Stimulated activated CD4-positive, alpha-beta T cell treated with anti-CD3 and anti-CD28 coated beads, Interleukin-12 subunit alpha, Interleukin-12 subunit beta, amount 100 ng/mL, for 4 hours (primary cell): ENCODE results near the gene C19orf25.

ENCODE experiments used
- DNase-seq: peaks from one replicate; pipeline ENCODE4 v3.0.0-alpha.2; 2020

Gene C19orf25

DNA sequence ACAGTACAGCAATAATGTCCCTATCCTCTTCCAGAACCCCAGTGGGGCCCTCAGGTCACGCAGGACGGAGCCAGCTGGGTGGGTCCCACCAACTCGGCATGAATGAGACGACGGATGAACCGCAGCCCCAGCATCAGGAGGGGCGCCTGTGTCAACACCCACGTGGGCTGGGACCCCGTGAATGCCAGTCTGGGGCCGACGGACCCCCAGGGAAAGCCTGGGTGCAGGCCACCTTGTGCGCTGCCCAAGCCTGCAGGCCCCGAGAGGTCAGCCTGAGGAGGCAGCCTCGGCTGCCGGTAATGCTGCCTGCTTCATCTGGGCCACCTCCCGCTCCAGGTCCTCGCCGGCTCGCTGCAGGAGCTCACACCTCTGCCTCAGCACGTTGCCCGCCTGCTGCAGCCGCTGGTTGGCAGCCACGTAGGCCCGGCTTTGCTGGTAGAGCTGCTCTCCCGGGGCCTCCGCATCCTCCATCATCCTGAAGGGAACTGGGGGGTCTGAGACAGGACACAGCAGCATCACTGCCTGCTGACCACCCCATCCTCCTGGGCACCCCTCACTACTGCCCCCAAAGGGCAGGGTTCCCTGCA lies 4.2 kb downstream of the C19orf25 start:
- DNase-seq, result no peak

DNA sequence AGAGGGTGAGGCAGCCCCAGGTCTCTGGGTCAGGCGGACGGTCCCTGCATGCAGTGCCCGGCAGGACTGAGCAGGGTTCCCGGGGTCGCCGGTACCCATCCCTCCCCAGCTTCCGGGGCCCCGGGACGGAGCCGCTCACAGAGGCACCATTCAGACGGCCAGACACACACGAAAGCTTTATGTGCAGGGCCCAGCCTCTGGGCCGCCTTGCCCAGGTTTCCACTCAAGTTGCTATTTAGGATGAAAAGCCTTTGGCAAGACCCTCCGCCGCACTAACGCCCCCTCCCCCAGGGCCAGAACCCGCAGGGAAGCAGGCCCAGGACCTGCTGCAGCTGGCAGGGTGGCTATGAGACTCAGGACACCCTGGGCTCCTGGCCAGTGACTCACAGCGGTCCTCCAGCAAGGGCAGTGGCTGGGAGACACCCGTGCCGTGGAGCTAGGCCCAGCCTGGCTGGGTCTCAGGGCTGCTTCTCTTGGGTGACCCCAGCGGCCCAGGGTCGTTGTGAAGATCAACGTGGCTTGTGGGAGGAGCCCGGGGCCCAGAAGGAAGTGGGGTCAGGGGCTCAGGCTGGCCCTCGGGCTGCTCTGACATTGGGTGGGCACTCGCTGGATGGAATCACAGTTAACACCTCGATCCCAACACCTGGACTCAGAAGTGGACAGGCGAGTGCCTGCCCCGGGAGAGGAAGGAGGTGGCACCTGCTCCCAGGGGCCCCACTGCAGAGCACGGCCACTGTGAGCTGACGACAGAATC lies 4.8 kb downstream of the C19orf25 start:
- DNase-seq, result no peak

DNA sequence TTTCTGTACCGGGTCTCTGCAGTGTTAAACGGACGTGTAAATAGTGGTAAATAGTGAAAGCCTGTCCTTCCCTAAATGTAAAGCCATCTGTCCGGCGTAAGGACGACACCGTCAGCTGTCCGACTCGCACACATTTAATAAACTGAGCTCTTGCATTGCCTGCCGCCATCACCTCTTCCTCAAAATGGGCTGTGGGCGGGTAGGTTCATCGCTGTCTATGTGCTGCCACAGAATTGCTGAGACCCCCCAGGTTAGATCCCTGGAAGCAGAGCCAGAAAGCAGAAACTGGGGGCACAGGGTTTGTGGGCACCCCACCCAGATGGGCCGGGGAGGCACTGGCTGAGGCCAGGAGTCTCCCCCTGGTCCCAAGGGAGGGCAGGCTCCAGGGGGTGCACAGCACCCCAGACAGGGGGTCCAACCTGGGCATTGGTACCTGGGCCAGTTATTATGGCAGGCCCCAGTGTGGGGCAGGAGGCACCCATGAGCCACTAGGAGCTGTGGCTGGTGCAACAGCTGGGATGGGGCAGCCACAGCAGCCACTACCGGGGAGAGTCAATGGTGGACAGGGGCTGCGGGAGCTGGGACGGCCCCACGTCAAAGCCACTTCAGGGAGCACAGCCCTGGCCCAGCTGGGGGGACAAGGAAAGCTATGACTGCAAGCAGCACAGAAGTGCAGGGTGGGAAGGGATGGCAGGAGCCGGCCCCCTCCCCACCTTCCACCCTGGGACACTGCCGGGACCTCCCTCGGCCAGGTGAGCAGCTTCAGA lies 5.7 kb downstream of the C19orf25 start:
- no peak for DNase-seq

DNA sequence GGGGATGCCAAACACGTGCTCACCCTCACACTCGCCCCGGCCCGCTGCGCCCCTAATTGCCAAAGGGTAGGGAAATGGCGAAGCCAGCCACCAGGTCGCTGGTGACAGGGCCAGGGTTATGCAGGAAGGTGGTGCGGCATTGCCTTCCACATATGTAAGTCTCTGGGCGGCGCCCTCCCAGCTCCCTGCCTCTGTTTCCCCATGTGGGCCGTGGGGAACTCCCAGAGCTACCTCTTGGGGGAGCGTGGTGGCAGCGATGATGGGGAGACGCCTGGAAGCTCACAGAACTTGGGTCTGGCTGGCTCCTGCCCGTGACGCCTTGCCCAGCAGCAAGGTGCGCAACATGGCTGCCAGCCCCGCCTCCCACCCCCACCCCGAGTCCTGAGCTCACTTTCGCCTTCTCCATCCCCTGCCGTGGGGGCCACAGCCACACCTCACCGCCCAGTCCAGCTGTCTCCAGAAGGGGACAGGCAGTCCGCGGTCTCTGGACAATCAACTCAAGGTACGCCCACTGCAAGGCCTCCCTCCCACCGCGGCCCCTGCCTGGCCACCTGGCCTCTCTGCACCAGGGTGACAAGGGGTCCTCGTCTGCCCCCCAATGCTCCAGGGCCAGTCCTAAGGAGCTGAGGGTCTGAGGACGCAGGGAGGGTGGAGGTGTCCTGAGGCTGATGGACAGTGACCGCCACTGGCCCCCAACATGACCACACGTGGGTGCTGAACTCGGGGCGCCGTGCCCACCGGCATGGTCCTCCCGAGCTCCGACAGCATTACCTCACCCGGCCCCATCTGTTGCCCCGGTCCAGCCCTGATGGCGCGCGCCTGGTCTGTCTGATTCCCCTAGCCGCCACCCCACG lies 6.6 kb downstream of the C19orf25 start:
- DNase-seq, result no peak

DNA sequence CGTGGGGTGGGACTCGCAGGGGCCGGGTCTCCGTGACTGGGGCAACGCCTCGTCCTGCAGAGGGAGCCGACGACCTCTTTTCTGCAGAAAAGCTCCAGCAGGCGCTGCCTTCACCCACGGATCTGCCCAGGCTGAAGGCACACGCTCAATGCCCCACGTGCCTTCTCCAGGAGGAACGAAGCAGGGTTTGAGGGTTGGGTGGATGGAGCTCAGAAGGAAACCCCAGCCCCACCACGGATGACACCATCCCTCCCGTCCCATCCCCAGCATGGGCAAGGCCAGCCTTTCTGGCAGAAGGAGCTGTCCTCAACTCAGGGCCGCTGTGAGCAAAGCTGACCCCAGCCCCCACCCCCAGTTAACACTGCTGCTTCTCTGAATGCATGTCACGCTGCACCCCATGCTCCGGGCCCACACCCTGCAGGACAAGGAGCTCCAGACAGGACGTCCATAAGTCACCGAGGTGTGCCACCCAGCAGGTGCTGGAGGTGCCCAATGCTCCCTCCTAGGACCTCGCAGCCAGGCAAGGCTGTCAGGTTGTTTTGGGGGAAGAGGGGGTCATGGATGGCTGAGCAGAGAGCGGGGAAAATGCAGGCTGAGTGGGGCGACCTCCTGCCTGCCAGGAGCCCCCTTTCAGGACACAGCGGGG lies 7.4 kb downstream of the C19orf25 start:
- no peak for DNase-seq

DNA sequence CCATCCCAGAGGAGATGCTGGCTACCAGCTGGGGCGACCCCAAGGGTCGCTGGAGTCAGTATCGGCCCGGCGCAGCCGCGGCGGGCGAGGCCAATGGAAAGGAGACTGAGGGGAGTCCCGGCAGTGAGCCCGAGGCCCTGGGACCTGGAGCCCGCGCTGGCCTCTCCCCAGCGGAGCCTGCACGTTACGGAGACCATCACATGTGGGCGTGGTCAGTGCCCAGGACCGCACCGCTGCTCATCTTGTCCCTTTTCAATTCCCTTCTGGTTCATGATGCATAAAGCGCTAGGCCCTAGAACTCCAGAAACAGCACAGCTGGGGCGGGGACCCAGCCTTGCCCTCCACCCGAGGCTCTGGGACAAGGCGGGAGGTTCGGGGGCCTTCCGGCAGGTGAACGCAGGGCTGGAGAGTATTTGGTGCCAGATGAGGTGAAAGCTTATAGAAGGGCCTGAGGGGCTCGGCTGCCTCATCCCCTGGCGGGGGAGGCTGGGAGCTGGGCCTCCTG lies 8.0 kb downstream of the C19orf25 start:
- DNase-seq, result no peak

DNA sequence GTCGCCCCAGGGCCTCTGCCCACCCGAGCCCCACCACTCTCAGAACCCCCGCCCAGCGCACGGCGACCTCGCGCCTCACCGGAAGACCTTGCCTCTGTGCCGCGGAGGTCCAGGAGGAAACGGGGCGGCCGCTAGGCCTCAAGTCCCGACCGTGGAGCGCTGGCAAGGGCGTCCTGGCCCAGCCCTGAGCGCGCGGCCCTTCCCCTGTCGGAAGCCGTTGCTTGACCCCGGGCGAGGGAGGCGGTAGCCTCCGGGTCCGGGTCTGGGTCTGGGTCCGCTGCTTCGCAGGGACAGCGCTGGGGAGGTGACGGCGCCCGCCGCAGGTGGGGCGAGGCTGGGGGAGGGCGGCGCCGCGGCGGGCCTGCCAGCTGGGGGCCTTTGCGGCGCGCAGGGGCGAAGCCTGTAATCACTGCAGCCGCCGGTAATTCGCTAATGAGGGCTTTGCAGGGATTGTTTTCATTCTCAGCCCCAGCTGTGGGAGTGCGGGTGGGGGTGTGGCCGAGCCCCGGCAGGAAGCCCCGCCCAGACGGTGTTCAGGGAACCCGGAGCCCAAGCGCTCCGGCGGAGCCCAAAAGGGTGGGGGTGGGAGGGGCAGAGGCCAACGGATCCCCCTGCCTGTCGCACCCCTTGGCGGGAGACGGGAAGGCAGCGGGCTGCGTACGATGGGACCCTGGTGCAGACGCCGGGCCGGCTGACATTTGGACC lies 8.6 kb downstream of the C19orf25 start:
- DNase-seq, result peak; percentile 72

DNA sequence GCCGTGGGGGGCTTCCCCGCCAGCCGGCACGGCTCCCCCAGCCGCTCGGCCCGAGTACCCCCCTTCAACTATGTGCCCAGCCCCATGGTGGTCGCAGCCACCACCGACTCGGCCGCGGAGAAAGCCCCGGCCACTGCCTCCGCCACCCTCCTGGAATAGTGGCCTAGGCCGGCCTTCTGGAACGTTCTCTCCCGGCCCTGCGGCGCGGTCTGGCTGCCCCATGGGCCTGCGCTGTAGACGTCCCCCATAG lies 9.0 kb downstream of the C19orf25 start:
- no peak for DNase-seq

DNA sequence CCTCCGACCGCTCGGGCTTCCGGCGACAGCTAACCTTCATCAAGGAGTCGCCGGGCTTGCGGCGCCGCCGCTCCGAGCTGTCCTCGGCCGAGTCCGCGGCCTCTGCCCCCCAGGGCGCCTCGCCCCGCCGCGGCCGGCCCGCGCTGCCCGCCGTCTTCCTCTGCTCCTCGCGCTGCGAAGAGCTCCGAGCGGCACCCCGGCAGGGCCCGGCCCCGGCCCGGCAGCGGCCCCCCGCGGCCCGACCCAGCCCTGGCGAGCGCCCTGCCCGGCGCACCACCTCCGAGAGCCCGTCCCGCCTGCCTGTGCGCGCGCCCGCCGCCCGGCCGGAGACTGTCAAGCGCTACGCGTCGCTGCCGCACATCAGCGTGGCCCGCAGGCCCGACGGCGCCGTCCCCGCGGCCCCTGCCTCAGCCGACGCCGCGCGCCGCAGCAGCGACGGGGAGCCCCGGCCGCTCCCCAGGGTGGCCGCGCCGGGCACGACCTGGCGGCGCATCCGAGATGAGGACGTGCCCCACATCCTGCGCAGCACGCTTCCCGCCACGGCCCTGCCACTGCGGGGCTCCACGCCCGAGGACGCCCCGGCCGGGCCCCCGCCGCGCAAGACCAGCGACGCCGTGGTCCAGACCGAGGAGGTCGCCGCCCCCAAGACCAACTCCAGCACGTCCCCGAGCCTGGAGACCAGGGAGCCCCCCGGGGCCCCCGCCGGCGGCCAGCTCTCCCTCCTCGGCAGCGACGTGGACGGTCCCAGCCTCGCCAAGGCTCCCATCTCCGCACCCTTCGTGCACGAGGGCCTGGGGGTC lies 9.6 kb downstream of the C19orf25 start:
- no peak for DNase-seq

DNA sequence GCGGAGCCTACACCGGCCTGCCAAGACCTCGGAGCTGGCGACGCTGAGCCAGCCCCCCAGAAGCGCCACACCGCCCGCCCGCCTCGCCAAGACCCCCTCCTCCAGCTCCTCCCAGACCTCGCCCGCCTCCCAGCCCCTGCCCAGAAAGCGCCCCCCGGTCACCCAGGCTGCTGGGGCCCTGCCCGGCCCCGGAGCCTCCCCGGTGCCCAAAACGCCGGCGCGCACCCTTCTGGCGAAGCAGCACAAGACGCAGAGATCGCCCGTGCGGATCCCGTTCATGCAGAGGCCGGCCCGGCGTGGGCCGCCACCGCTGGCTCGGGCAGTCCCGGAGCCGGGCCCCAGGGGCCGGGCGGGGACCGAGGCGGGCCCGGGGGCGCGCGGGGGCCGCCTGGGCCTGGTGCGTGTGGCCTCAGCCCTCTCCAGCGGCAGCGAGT lies 10.2 kb downstream of the C19orf25 start:
- peak; percentile 50 for DNase-seq

DNA sequence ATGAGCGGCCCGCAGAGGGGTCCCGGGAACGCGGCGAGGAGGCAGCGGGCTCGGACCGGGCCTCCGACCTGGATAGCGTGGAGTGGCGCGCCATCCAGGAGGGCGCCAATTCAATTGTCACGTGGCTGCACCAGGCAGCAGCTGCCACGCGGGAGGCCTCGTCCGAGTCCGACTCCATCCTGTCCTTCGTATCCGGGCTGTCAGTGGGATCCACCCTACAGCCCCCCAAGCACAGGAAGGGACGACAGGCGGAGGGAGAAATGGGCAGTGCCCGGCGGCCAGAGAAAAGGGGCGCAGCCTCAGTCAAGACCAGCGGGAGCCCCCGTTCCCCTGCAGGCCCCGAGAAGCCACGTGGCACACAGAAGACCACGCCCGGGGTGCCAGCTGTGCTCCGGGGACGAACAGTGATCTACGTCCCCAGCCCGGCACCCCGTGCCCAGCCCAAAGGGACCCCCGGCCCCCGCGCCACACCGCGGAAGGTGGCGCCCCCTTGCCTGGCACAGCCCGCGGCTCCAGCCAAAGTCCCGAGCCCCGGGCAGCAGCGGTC lies 10.7 kb downstream of the C19orf25 start:
- DNase-seq, result no peak

DNA sequence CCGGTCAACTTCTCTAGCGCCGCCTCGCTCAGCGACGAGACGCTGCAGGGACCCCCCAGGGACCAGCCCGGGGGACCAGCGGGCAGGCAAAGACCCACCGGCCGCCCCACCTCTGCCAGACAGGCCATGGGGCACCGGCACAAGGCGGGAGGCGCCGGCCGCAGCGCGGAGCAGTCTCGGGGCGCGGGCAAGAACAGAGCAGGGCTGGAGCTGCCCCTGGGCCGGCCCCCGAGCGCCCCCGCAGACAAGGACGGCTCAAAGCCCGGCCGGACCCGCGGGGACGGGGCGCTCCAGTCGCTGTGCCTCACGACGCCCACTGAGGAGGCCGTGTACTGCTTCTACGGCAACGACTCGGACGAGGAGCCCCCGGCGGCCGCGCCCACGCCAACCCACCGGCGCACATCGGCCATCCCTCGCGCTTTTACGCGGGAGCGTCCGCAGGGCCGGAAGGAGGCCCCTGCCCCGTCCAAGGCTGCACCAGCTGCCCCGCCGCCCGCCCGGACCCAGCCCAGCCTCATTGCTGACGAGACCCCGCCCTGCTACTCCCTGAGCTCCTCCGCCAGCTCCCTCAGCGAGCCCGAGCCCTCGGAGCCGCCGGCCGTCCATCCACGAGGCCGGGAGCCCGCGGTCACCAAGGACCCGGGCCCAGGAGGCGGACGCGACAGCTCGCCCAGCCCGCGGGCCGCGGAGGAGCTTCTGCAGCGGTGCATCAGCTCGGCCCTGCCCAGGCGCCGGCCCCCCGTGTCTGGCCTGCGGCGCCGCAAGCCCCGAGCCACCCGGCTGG lies 11.3 kb downstream of the C19orf25 start:
- DNase-seq, result no peak

DNA sequence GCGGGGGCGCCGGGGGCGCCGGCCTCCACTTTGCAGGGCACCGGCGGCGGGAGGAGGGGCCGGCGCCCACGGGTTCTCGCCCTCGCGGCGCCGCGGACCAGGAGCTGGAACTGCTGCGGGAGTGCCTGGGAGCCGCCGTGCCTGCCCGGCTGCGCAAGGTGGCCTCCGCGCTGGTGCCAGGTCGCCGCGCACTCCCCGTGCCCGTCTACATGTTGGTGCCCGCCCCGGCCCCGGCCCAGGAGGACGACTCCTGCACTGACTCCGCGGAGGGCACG lies 11.9 kb downstream of the C19orf25 start:
- no peak for DNase-seq

DNA sequence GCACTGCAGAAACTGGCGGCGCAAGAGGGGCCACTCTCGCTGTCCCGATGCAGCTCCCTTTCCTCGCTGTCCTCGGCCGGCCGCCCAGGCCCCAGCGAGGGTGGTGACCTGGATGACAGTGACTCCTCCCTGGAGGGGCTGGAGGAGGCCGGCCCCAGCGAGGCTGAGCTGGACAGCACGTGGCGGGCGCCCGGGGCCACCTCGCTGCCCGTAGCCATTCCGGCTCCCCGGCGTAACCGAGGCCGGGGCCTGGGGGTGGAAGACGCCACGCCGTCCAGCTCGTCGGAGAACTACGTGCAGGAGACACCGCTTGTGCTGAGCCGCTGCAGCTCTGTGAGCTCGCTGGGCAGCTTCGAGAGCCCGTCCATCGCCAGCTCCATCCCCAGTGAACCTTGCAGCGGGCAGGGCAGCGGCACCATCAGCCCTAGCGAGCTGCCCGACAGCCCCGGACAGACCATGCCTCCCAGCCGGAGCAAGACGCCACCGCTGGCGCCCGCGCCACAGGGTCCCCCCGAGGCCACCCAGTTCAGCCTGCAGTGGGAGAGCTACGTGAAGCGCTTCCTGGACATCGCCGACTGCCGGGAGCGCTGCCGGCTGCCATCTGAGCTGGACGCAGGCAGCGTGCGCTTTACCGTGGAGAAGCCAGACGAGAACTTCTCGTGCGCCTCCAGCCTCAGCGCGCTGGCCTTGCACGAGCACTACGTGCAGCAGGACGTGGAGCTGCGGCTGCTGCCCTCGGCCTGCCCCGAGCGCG lies 12.4 kb downstream of the C19orf25 start:
- no peak for DNase-seq

DNA sequence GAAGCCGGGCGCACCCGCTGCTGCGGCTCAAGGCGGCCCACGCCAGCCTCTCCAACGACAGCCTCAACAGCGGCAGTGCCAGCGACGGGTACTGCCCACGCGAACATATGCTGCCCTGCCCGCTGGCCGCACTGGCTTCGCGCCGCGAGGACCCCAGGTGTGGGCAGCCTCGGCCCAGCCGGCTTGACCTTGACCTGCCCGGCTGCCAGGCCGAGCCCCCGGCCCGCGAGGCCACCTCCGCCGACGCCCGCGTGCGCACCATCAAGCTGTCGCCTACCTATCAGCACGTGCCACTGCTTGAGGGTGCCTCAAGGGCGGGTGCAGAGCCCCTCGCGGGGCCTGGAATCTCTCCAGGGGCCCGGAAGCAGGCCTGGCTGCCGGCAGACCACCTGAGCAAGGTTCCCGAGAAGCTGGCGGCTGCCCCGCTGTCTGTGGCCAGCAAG lies 13.0 kb downstream of the C19orf25 start:
- no peak for DNase-seq

DNA sequence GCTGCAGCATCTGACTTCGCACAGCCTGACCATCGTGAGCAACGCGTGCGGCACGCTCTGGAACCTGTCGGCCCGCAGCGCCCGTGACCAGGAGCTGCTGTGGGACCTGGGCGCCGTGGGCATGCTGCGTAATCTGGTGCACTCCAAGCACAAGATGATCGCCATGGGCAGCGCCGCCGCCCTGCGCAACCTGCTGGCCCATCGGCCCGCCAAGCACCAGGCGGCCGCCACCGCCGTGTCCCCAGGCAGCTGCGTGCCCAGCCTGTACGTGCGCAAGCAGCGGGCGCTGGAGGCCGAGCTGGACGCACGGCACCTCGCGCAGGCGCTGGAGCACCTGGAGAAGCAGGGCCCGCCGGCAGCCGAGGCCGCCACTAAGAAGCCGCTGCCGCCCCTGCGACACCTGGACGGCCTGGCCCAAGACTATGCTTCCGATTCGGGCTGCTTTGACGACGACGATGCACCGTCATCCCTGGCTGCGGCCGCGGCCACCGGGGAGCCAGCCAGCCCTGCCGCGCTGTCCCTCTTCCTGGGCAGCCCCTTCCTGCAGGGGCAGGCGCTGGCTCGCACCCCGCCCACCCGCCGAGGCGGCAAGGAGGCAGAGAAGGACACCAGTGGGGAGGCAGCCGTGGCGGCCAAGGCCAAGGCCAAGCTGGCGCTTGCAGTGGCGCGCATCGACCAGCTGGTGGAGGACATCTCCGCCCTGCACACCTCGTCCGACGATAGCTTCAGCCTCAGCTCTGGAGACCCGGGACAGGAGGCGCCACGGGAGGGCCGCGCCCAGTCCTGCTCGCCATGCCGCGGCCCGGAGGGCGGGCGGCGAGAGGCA lies 13.6 kb downstream of the C19orf25 start:
- DNase-seq, result no peak

DNA sequence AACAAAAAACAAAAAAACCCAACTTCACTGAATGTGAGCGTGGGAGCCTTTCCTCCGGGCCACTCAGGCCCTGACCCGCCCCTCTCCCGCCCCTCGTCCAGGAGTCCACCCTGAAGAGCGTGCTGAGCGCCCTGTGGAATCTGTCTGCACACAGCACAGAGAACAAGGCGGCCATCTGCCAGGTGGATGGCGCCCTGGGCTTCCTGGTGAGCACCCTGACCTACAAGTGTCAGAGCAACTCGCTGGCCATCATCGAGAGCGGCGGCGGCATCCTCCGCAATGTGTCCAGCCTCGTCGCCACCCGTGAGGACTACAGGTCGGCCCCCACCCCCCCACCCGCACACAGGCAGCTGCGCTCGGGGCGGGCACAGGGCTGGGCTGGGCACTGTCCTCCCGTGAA lies 17.2 kb downstream of the C19orf25 start:
- no peak for DNase-seq
